Effector memory CD8-positive, alpha-beta T cell (primary cell): Measurements from ENCODE around the gene WDR90.

Source experiments
- ATAC-seq: fragments of 150-1000 bp; cut with Tn5 transposase; replicated peaks from 2 replicates; pipeline ENCODE4 v1.10.0; 2021; ENCODE audit warnings: mild to moderate bottlenecking, moderate library complexity
- DNase-seq, 3 experiments: peaks; one replicate each; pipeline ENCODE4 v3.0.0; 2021
- H3K27ac Mint-ChIP-seq, 2 donors: one replicate each; pipeline ENCODE4 v1.8.0; 2022; ENCODE audit warnings: mild to moderate bottlenecking in 2 of 2, mixed read lengths in 2 of 2, moderate library complexity in 2 of 2
- H3K27me3 Mint-ChIP-seq, 2 donors: one replicate each; pipeline ENCODE4 v1.8.0; 2022; ENCODE audit warnings: mixed read lengths in 2 of 2
- H3K36me3 Mint-ChIP-seq: one replicate; pipeline ENCODE4 v1.8.0; 2022; ENCODE audit warnings: mild to moderate bottlenecking, moderate library complexity, mixed read lengths; ENCODE audit not compliant: insufficient read depth
- H3K4me1 Mint-ChIP-seq, 2 donors: one replicate each; pipeline ENCODE4 v1.8.0; 2022; ENCODE audit warnings: low read depth in 2 of 2, mixed read lengths in 2 of 2
- H3K4me3 Mint-ChIP-seq, 2 donors: one replicate each; pipeline ENCODE4 v1.8.0; 2022; ENCODE audit warnings: mild to moderate bottlenecking in 2 of 2, mixed read lengths in 2 of 2, moderate library complexity in 2 of 2
- H3K9me3 Mint-ChIP-seq, 2 donors: one replicate each; pipeline ENCODE4 v1.8.0; 2022; ENCODE audit warnings: mixed read lengths in 2 of 2
- total RNA-seq, 9 experiments: gene quantifications; one replicate each; lab custom pipeline; 2026; lab: John Stamatoyannopoulos, UW

The WDR90 gene
- total RNA-seq = 15.8 to 43.2 (median 38.9) reads per million in 9 experiments

DNA sequence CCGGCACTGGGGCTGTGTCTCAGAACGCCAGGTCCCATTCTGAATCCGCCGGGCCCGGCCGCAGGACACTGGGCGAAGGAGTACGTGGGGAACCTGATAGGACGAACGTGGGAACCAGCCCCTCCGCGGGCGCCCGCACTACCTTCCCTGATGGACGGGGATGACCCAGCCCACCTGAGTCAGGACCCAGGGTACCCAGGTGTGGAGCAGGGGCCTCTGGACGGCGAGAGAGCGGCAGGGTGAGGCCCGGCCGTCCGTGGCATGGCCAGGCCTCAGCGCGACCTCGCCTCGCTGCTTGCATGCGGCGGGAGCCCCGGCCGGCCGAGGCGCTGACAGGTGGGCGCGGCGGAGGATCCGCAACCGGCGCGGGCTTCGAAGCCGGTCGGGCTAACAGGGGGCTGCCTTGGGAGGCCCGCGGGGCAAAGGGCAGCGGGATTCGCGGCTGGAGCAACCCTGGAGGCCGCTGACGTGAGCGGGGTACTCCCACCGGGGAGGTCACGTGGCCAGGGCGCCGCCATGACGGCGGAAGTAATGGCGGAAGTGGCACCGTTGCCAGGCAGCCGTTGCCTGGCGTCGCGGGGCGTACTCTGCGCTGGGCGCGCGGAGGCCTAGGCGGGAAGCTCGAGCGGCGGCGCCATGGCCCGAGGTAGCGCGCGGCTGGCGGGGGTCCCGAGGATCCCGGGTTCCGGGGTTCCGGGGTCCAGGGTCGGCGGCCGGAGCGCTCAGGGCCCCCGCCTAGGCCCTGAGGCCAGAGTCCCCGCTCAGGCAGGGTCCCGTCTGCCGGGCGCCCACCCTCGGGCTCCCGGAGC lies at the start of gene WDR90:
TSS of gene WDR90 (plus strand) at position 585 of the 809 bp plus-strand sequence. CDS start at position 637, 52 bp downstream.
- peaks cover 0 to 2% of the 10 kb centered on the region in 2 donors for H3K4me1 Mint-ChIP-seq
- peaks cover 6% of the 10 kb centered on the region for H3K36me3 Mint-ChIP-seq
- no peaks in the 10 kb centered on the region for H3K9me3 Mint-ChIP-seq
- H3K27me3 Mint-ChIP-seq = no peaks in the 10 kb centered on the region
- H3K4me3 Mint-ChIP-seq = peak within 1 kb of the TSS; percentile 63 to 74
- DNase-seq = peak; percentile 88 to 90 (median 90)
- H3K27ac Mint-ChIP-seq = peak within 1 kb of the TSS; percentile 41 to 80
- ATAC-seq = peak; percentile 98

DNA sequence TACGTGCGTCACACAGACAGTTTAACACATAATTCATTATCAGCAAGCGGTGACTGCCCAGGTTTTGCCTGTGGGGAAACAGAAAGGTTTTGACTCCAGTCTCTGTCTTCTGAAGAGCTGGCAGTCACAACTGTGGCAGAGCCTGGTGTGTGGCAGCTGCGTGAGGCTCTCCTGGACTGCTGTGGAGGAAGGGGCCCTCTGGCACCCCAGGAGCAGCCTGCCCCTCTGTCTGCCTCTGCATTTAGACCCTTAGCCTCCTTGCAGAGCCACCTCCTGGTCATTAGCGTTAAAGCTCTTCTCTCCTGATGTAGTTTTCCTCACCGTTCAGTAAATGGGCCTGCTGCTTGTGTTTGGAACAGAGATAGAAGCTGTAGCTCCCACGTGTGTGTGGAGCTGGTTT lies 48.4 kb upstream of the WDR90 start:
- Mint-ChIP-seq H3K9me3 (no peaks in the 10 kb centered on the region), H3K4me3 (no peak overlapping the region), H3K27ac (no peak overlapping the region), H3K4me1 (peaks cover 19 to 20% of the 10 kb centered on the region in 2 donors), H3K27me3 (no peaks in the 10 kb centered on the region), H3K36me3 (peaks cover 13% of the 10 kb centered on the region)
- DNase-seq (no peak), ATAC-seq (no peak)

DNA sequence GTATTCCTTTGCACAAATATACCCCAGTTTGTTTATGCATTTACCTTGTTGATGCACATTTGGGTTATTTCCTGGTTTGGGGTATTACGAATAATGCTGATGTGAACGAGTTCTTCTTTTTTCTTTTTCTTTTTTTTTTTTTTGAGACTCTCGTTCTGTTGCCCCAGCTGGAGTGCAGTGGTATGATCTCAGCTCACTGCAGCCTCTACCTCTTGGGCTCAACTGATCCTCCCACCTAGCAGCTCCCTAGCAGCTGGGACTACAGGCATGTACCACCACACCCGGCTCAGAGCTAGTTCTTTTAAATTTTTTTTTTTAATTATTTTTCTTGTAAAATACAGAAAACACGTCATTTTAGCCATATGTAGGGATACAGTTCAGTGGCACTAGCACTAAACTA lies 45.2 kb upstream of the WDR90 start:
- no peaks in the 10 kb centered on the region for H3K27me3 Mint-ChIP-seq
- peaks cover 12 to 17% of the 10 kb centered on the region in 2 donors for H3K4me1 Mint-ChIP-seq
- H3K36me3 Mint-ChIP-seq = peaks cover 3% of the 10 kb centered on the region
- no peak overlapping the region for H3K4me3 Mint-ChIP-seq
- peak overlapping the region in 1 of 2 donors; percentile 45 for H3K27ac Mint-ChIP-seq
- no peak for DNase-seq
- no peaks in the 10 kb centered on the region for H3K9me3 Mint-ChIP-seq
- no peak for ATAC-seq

DNA sequence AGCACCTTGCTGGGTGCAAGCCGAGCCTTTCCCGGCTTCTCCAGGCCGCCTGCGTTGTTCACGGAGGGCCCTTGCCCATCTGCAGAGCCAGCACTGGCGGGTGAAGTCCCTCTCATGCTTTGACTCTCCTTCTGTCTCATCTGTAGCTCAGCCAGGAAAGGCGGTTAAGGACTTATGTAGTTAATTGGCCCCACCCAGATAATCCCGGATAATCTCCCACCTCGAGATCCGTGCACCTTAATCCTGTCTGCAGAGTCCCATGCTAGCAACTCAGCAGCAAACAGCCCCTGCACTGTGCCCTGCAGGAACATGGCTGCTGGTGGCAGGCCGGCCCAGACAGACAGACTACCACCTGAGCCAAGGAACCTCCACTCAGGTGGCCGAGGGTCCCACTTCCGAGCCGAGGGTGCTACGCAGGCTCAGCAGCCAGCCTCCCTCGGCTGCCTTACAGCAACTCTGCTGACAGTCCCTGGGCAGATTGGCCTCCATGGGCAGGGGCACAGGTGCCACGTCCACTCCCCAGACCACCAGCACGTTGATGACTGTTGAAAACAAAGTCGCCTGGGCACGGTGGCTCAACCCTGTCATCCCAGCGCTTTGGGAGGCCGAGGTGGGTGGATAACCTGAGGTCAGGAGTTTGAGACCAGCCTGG lies 42.4 kb upstream of the WDR90 start:
- no peaks in the 10 kb centered on the region for H3K36me3 Mint-ChIP-seq
- no peaks in the 10 kb centered on the region for H3K27me3 Mint-ChIP-seq
- DNase-seq (no peak), ATAC-seq (no peak)
- no peaks in the 10 kb centered on the region for H3K9me3 Mint-ChIP-seq
- H3K27ac Mint-ChIP-seq = no peak overlapping the region
- no peak overlapping the region for H3K4me3 Mint-ChIP-seq
- H3K4me1 Mint-ChIP-seq = peaks cover 20 to 27% of the 10 kb centered on the region in 2 donors

DNA sequence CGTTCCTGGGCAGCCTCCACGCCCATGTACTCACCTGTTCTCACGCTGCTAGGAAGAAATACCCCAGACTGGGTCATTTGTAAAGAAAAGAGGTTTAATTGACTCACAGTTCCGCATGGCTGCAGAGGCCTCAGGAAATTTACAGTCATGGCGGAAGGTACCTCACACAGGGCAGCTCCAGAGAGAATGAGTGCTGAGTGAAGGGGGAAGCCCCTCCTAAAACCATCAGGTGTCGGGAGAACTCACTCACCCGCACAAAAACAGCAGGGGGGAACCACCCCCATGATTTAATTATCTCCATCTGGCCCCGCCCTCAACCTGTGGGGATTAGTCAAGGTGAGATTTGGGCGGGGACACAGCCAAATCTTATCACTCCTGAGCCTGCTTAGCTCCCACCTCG lies 41.1 kb upstream of the WDR90 start:
- Mint-ChIP-seq H3K4me1 (peaks cover 20 to 23% of the 10 kb centered on the region in 2 donors), H3K9me3 (no peaks in the 10 kb centered on the region), H3K27me3 (no peaks in the 10 kb centered on the region), H3K4me3 (no peak overlapping the region), H3K36me3 (no peaks in the 10 kb centered on the region), H3K27ac (no peak overlapping the region)
- DNase-seq = no peak
- ATAC-seq = no peak

DNA sequence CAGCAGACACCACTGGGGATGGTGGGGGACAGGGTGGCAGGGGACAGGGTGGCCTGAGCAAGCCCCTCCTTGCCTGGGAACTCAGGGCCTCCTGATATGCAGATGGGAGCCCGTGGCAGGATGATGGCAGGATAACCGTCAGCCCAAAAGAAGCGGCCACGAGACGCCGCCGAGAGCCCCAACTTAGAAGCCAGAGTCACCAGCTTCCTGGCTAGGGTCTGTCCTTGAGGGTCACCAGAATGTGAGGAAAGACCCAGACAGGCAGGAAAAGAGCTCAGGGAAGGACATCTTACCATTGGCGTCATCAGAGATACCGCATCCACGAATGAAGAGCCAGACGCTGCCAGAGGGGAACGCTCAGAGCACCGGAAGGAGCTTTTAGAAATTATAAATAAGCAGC lies 39.8 kb upstream of the WDR90 start:
- H3K4me1 Mint-ChIP-seq = peaks cover 12 to 16% of the 10 kb centered on the region in 2 donors
- H3K36me3 Mint-ChIP-seq = no peaks in the 10 kb centered on the region
- DNase-seq (no peak), ATAC-seq (no peak)
- H3K4me3 Mint-ChIP-seq = no peak overlapping the region
- no peak overlapping the region for H3K27ac Mint-ChIP-seq
- H3K9me3 Mint-ChIP-seq = no peaks in the 10 kb centered on the region
- H3K27me3 Mint-ChIP-seq = no peaks in the 10 kb centered on the region

DNA sequence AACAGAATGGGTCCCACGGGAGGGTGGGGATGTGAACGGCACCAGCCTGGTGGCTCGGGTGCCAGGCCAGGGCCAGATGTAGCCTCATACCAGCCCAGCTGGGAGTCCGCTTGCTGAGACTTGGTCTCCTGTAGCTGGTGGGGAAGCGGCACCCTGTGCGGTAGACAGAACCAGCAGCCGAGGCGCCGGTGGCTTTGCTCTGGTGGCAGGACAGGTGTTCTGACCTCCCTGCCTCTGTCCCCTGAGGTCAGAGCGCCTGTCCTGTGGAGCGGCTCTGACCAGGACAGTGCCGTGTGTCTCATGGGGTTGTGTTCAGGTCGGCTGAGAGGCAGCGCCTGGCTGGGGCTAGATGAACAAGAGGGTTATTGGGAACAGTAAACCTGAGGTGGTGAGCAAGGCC lies 39.2 kb upstream of the WDR90 start:
- Mint-ChIP-seq H3K4me1 (peaks cover 16% of the 10 kb centered on the region in 2 donors), H3K27ac (no peak overlapping the region), H3K27me3 (no peaks in the 10 kb centered on the region), H3K4me3 (no peak overlapping the region), H3K36me3 (no peaks in the 10 kb centered on the region), H3K9me3 (no peaks in the 10 kb centered on the region)
- DNase-seq (no peak), ATAC-seq (no peak)

DNA sequence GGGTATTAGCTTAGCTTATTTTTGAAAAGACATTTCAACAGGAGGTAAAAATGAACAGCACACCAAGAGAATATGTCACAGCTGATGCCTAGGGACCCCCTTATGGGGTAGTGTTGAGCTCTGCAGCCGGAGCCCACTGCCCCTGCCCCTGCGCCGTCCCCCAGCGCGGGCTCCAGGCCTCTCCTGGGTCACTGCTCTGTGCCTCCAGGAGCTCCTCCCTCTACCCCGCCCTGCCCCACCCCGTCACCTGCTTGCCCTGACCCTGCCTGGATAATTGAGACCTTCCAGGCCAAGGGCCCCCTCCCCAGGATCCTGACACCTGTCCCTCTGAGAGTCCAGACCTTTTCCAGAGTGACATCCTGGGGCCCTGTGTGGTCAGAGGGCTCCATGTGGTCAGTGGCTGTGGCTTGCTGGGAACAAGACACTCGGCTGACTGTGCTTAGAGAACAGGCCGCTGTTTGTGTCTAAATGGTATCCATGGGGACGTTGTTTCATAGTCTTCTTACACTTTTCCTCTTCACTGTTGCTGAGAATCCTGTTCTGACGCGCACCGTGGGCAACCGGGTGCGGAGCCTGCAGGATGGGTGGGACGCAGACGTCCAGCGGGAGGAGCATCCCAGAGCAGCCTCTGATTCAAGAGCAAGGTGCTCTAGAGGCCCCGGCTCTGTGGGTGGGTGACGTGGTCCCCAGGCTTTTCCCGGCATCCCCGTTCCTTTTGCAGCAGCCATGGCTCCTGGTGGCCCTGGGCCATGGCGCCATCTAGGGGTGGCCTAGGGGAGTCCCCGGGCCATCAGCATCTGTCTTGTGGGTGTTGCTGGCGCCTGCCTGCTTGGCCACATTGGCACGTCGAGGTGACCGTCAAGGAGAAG lies 38.4 kb upstream of the WDR90 start:
- H3K27ac Mint-ChIP-seq = peak overlapping the region in 1 of 2 donors; percentile 89
- H3K36me3 Mint-ChIP-seq = no peaks in the 10 kb centered on the region

DNA sequence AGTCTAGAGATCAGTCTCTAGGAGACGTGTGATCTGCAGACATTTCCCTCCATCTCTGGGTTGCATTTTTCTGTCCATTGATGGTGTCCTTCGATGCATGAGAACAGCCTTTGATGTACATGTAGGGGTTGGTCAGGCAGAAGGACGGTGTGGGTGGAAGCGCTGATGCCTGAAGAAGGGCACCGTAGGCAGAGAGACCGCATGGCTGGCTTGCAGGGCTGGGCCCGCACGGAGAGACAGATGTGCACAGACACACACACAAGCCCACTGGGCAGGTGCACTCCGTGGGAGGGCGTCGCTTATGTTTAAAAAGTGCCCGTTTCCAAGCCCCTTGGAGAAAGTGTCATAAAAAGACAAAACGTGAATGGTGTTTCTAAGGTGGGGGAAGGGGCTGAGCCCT lies 34.0 kb upstream of the WDR90 start:
- DNase-seq (no peak), ATAC-seq (no peak)
- Mint-ChIP-seq H3K4me1 (peaks cover 5 to 7% of the 10 kb centered on the region in 2 donors), H3K9me3 (no peaks in the 10 kb centered on the region), H3K36me3 (no peaks in the 10 kb centered on the region), H3K27me3 (no peaks in the 10 kb centered on the region), H3K27ac (no peak overlapping the region), H3K4me3 (no peak overlapping the region)

More for the DNA sequence above, 38.4 kb upstream of the WDR90 start:
- ATAC-seq (peak; percentile 85), DNase-seq (peak; percentile 43 to 48 (median 48))
- no peaks in the 10 kb centered on the region for H3K27me3 Mint-ChIP-seq
- no peaks in the 10 kb centered on the region for H3K9me3 Mint-ChIP-seq
- H3K4me1 Mint-ChIP-seq = peaks cover 16% of the 10 kb centered on the region in 2 donors
- no peak overlapping the region for H3K4me3 Mint-ChIP-seq

DNA sequence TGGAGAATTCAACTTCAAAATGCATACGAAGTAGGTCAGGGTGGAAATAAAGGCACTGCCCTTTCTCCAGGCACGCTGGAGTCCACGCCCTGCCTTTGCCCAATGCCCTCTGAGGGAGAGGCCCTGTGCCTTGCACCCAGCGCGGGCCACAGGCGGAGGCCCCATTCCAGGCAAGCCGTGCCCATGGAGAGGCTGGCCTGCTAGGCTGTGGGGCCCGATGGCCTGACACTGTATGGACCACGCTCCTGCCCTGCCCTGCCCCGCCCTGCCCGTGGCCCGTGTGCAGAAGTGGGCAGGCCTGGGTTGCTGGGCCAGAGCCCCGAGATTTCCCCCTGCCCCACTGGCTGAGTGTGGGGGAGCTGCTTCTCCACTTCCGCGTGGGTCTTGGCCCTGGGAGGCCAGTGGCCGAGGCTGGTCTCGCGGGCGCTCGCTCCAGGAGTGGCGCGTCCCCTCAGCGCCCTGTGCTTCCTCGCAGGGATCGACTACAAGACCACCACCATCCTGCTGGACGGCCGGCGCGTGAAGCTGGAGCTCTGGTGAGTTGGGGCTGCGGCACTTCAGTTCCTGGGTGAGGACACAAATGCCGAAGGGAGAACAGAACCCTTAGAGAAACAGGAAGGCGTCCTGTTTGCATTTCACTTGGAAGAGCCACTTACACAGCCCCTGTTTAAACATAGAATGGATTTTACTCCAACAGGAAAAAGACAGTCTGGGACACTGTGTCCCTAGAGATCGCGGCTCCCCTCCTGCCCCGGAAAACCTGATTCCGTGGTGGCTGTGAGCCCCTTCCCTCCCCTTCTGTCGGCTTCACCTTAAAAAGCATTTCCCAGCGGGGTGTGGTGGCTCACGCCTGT lies 32.2 kb upstream of the WDR90 start:
- H3K27me3 Mint-ChIP-seq = no peaks in the 10 kb centered on the region
- DNase-seq (no peak), ATAC-seq (no peak)

DNA sequence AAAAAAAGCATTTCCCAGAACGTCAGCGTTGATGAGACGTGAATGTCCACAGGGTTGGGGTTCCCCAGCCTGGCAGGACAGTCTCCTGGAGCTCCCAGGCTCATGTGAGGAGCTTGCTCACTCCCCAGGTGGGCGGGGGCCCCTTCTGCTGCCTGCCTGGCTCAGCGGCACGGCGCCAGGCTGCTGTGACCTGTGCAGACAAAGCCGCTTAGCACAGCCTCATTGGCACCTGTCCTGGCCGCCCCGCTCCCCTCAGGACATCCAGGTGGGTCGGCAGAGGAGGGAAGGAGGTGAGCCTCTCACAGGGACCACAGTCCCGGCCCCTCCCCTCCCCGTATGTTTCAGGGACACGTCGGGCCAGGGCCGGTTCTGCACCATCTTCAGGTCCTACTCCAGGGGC lies 31.3 kb upstream of the WDR90 start:
- Mint-ChIP-seq H3K36me3 (peaks cover 3% of the 10 kb centered on the region), H3K4me3 (no peak overlapping the region), H3K9me3 (no peaks in the 10 kb centered on the region), H3K27ac (no peak overlapping the region), H3K27me3 (no peaks in the 10 kb centered on the region), H3K4me1 (peaks cover 0 to 4% of the 10 kb centered on the region in 2 donors)
- DNase-seq (no peak), ATAC-seq (no peak)

More for the DNA sequence above, 32.2 kb upstream of the WDR90 start:
- no peak overlapping the region for H3K27ac Mint-ChIP-seq
- H3K4me3 Mint-ChIP-seq = no peak overlapping the region
- peaks cover 0 to 4% of the 10 kb centered on the region in 2 donors for H3K4me1 Mint-ChIP-seq
- H3K36me3 Mint-ChIP-seq = peaks cover 3% of the 10 kb centered on the region
- H3K9me3 Mint-ChIP-seq = no peaks in the 10 kb centered on the region

DNA sequence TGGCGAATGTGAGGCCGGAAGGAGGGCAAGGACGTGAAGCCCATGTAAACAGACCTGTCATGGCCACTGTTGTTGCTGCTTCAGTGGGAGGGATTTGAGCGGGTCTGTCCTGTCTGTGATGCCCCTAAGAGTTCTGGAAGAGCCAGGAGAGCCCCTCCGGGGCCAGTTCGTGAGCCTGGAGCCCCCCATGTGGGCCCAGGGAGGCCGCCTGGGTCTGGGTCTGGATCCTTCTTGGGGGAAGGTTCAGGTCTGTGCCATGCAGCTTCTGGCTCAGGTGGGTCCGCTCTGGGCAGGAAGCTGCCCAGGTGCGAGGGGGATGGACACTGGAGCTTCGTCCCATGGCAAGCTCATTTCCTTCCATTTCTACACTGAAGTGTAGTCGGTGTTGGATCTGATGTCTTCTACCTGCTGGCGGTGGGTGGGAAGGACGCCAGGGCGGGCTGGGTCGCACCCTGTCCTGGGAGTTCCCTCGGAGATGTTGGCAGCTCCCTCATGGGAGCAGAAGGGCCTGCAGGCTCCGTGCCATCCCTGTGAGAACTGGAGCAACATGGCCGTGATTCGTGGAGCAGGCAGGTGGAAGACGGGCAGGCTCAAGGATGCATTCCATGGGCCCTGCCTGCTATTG lies 29.6 kb upstream of the WDR90 start:
- Mint-ChIP-seq H3K27ac (no peak overlapping the region), H3K9me3 (no peaks in the 10 kb centered on the region), H3K4me1 (peaks cover 0 to 3% of the 10 kb centered on the region in 2 donors), H3K27me3 (no peaks in the 10 kb centered on the region), H3K4me3 (no peak overlapping the region), H3K36me3 (peaks cover 3% of the 10 kb centered on the region)
- DNase-seq (no peak), ATAC-seq (no peak)
